Germinal center (tissue), 1 donor: ENCODE data around the gene COQ10A.
A peak's percentile ranks its signal among the peaks of the same experiment; 100 is the strongest.

ENCODE experiments used
- DNase-seq: peaks from one replicate; pipeline ENCODE4 v3.0.0; 2012; ENCODE audit warnings: mixed read lengths, low spot score

Gene COQ10A

GRCh38 chr12:56315622-56316473, 49.1 kb downstream of the COQ10A start, which contains the start of gene CNPY2:
Gene CNPY2, minus strand, starts transcription at chr12:56315988. Its CDS starts 771 bp downstream, at chr12:56315217.
- peak; percentile 93 for DNase-seq

DNA sequence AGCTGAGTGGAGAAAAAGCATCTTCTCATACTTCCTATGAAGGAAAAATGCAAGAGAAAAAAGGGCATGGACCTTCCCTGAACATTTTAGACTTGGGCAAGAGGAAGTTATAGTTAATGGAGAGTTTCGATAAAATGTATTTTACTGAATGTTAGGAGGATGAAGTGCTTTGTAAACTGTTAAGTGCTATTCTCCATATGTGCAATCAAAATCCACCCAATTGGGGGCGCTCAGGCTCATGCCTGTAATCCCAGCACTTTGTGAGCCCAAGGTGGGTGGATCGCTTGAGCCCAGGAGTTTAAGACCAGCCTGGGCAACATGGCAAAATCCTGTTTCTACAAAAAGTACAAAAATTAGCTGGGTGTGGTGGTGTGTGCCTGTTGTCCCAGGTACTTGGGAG, 50.9 kb downstream of the COQ10A start:
- DNase-seq, result no peak
